ENCODE results near the gene OSBPL10.

The OSBPL10 gene

GRCh38 chr3:31962801-31963205 lies 18.3 kb downstream of the OSBPL10 start:
- ATAC-seq = no peak
- no peak for TF ChIP-seq TCF4 (CRISPR knock-in tag; IDR thresholded peaks at IDR 0.05; ENCODE audit: borderline replicate concordance)
- no peak for TF ChIP-seq TOX (CRISPR knock-in tag; IDR thresholded peaks at IDR 0.05; ENCODE audit: borderline replicate concordance)
- TF ChIP-seq ZC3H10 (CRISPR knock-in tag; IDR thresholded peaks at IDR 0.05) = no peak
- no peak for TF ChIP-seq CSDC2 (CRISPR knock-in tag; IDR thresholded peaks at IDR 0.05)
- TF ChIP-seq SNAI2 (CRISPR knock-in tag; IDR thresholded peaks at IDR 0.05) = no peak
- no peak for TF ChIP-seq ESRRG (CRISPR knock-in tag; IDR thresholded peaks at IDR 0.05)
- no peak for TF ChIP-seq ZFP30 (CRISPR knock-in tag; IDR thresholded peaks at IDR 0.05)
- TF ChIP-seq, protein P1, sequence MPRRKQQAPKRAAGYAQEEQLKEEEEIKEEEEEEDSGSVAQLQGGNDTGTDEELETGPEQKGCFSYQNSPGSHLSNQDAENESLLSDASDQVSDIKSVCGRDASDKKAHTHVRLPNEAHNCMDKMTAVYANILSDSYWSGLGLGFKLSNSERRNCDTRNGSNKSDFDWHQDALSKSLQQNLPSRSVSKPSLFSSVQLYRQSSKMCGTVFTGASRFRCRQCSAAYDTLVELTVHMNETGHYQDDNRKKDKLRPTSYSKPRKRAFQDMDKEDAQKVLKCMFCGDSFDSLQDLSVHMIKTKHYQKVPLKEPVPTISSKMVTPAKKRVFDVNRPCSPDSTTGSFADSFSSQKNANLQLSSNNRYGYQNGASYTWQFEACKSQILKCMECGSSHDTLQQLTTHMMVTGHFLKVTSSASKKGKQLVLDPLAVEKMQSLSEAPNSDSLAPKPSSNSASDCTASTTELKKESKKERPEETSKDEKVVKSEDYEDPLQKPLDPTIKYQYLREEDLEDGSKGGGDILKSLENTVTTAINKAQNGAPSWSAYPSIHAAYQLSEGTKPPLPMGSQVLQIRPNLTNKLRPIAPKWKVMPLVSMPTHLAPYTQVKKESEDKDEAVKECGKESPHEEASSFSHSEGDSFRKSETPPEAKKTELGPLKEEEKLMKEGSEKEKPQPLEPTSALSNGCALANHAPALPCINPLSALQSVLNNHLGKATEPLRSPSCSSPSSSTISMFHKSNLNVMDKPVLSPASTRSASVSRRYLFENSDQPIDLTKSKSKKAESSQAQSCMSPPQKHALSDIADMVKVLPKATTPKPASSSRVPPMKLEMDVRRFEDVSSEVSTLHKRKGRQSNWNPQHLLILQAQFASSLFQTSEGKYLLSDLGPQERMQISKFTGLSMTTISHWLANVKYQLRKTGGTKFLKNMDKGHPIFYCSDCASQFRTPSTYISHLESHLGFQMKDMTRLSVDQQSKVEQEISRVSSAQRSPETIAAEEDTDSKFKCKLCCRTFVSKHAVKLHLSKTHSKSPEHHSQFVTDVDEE (CRISPR knock-in tag; IDR thresholded peaks at IDR 0.05) = no peak
- no peak for TF ChIP-seq OSR1 (CRISPR knock-in tag; IDR thresholded peaks at IDR 0.05)
- TF ChIP-seq ZNF565 (CRISPR knock-in tag; conservative IDR thresholded peaks at IDR 0.05; ENCODE audit: low read depth) = no peak
- TF ChIP-seq ISL1 (CRISPR knock-in tag; IDR thresholded peaks at IDR 0.05) = no peak
- TF ChIP-seq, protein P2, sequence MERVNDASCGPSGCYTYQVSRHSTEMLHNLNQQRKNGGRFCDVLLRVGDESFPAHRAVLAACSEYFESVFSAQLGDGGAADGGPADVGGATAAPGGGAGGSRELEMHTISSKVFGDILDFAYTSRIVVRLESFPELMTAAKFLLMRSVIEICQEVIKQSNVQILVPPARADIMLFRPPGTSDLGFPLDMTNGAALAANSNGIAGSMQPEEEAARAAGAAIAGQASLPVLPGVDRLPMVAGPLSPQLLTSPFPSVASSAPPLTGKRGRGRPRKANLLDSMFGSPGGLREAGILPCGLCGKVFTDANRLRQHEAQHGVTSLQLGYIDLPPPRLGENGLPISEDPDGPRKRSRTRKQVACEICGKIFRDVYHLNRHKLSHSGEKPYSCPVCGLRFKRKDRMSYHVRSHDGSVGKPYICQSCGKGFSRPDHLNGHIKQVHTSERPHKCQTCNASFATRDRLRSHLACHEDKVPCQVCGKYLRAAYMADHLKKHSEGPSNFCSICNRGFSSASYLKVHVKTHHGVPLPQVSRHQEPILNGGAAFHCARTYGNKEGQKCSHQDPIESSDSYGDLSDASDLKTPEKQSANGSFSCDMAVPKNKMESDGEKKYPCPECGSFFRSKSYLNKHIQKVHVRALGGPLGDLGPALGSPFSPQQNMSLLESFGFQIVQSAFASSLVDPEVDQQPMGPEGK (CRISPR knock-in tag; IDR thresholded peaks at IDR 0.05; ENCODE audit: borderline replicate concordance) = no peak
- TF ChIP-seq PPARA (CRISPR knock-in tag; IDR thresholded peaks at IDR 0.05; ENCODE audit: borderline replicate concordance) = no peak

- TF ChIP-seq, protein P1 (CRISPR knock-in tag; IDR thresholded peaks at IDR 0.05) = no peak
- TF ChIP-seq, protein P3, sequence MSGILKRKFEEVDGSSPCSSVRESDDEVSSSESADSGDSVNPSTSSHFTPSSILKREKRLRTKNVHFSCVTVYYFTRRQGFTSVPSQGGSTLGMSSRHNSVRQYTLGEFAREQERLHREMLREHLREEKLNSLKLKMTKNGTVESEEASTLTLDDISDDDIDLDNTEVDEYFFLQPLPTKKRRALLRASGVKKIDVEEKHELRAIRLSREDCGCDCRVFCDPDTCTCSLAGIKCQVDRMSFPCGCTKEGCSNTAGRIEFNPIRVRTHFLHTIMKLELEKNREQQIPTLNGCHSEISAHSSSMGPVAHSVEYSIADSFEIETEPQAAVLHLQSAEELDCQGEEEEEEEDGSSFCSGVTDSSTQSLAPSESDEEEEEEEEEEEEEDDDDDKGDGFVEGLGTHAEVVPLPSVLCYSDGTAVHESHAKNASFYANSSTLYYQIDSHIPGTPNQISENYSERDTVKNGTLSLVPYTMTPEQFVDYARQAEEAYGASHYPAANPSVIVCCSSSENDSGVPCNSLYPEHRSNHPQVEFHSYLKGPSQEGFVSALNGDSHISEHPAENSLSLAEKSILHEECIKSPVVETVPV (CRISPR knock-in tag; IDR thresholded peaks at IDR 0.05) = no peak
- TF ChIP-seq OSR1 (CRISPR knock-in tag; IDR thresholded peaks at IDR 0.05) = no peak
- TF ChIP-seq, protein P4, sequence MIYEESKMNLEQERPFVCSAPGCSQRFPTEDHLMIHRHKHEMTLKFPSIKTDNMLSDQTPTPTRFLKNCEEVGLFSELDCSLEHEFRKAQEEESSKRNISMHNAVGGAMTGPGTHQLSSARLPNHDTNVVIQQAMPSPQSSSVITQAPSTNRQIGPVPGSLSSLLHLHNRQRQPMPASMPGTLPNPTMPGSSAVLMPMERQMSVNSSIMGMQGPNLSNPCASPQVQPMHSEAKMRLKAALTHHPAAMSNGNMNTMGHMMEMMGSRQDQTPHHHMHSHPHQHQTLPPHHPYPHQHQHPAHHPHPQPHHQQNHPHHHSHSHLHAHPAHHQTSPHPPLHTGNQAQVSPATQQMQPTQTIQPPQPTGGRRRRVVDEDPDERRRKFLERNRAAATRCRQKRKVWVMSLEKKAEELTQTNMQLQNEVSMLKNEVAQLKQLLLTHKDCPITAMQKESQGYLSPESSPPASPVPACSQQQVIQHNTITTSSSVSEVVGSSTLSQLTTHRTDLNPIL (CRISPR knock-in tag; IDR thresholded peaks at IDR 0.05; ENCODE audit: low read depth) = no peak
- no peak for TF ChIP-seq ESRRG (CRISPR knock-in tag; IDR thresholded peaks at IDR 0.05)
- TF ChIP-seq, protein P2 (CRISPR knock-in tag; IDR thresholded peaks at IDR 0.05; ENCODE audit: borderline replicate concordance) = no peak
- TF ChIP-seq BACH2 (CRISPR knock-in tag; IDR thresholded peaks at IDR 0.05; ENCODE audit: borderline replicate concordance) = no peak
- TF ChIP-seq PPARA (CRISPR knock-in tag; IDR thresholded peaks at IDR 0.05; ENCODE audit: borderline replicate concordance) = no peak
- TF ChIP-seq ZNF565 (CRISPR knock-in tag; conservative IDR thresholded peaks at IDR 0.05; ENCODE audit: low read depth) = no peak
- no peak for TF ChIP-seq TCF4 (CRISPR knock-in tag; IDR thresholded peaks at IDR 0.05; ENCODE audit: borderline replicate concordance)
- TF ChIP-seq ARNTL (CRISPR knock-in tag; IDR thresholded peaks at IDR 0.05; ENCODE audit: borderline replicate concordance, low read depth) = no peak
- no peak for TF ChIP-seq SNAI2 (CRISPR knock-in tag; IDR thresholded peaks at IDR 0.05)
- TF ChIP-seq RARB (CRISPR knock-in tag; IDR thresholded peaks at IDR 0.05) = no peak
- no peak for TF ChIP-seq POU6F1 (CRISPR knock-in tag; IDR thresholded peaks at IDR 0.05; ENCODE audit: borderline replicate concordance, low read depth)
- TF ChIP-seq ZNF8 (CRISPR knock-in tag; IDR thresholded peaks at IDR 0.05) = no peak
- TF ChIP-seq ZFP30 (CRISPR knock-in tag; IDR thresholded peaks at IDR 0.05) = no peak
- TF ChIP-seq ZNF70 (CRISPR knock-in tag; IDR thresholded peaks at IDR 0.05) = no peak
- TF ChIP-seq GLIS3 (CRISPR knock-in tag; IDR thresholded peaks at IDR 0.05) = no peak
- no peak for TF ChIP-seq TOX (CRISPR knock-in tag; IDR thresholded peaks at IDR 0.05; ENCODE audit: borderline replicate concordance)
- no peak for TF ChIP-seq CSDC2 (CRISPR knock-in tag; IDR thresholded peaks at IDR 0.05)
- no peak for ATAC-seq
These were observed 20.1 kb downstream of the OSBPL10 start for GRCh38 chr3:31960793-31961431.

Measured in SK-N-SH treated with all-trans-retinoic acid at 6 μM for 48 hours (cell line).